H1 (cell line): ENCODE data around the gene PLEKHO1. TPM values are rescaled to one million over a fixed set of nuclear protein-coding genes. Genes with fewer than 3 reads are reported as not detected.

ENCODE experiments used
- FOSL1 ChIP-seq: IDR thresholded peaks from 2 replicates; pipeline ENCODE4 v1.6.1; 2011; ENCODE audit warnings: mild to moderate bottlenecking, low read depth, low read length, moderate library complexity; ENCODE audit not compliant: insufficient read depth
- GABPA ChIP-seq: IDR thresholded peaks from 2 replicates; pipeline ENCODE4 v1.6.1; 2011; ENCODE audit warnings: mild to moderate bottlenecking, low read length, moderate library complexity, borderline replicate concordance; ENCODE audit not compliant: insufficient read depth
- GTF2F1 ChIP-seq: IDR thresholded peaks from 2 replicates; pipeline ENCODE4 v1.6.1; 2012; ENCODE audit warnings: low read depth, low read length, improper control_type of control experiment, borderline replicate concordance
- SIN3A ChIP-seq, 2 experiments: IDR thresholded peaks in 1 of 2; conservative IDR thresholded peaks in 1 of 2; 2 replicates each; pipeline ENCODE4 v1.6.1; 2011 to 2012; ENCODE audit warnings: low read length in 2 of 2, improper control_type of control experiment in 1 of 2, low read depth in 1 of 2, mild to moderate bottlenecking in 1 of 2
- SP4 ChIP-seq: IDR thresholded peaks from 2 replicates; pipeline ENCODE4 v1.6.1; 2012; ENCODE audit warnings: low read length, inconsistent platforms
- SUZ12 ChIP-seq: fragments of 200-600 bp; sonication (generic); IDR thresholded peaks from 2 replicates; pipeline ENCODE4 v1.6.1; 2012; ENCODE audit warnings: mild to moderate bottlenecking, inconsistent platforms, low read length, moderate library complexity, mixed read lengths
- USF2 ChIP-seq: IDR thresholded peaks from 2 replicates; pipeline ENCODE4 v1.6.1; 2011; ENCODE audit warnings: low read length, improper control_type of control experiment
- polyA plus RNA-seq, 7 experiments: library from polyadenylated mRNA; depleted of rRNA in 3 of 7; stranded (reverse) in 5 of 7; unstranded in 2 of 7; fragments of >200 nt in 5 of 7; fragments of 200-250 nt in 2 of 7; gene quantifications; 1 replicate in 5 of 7; 2 replicates in 1 of 7; 4 replicates in 1 of 7; pipeline versions ENCODE4 v1.2.1 to v1.2.3, GENCODE V29; 2011 to 2013; ENCODE audit warnings: missing spikeins in 2 of 7, mixed read lengths in 2 of 7
- total RNA-seq: library from RNA; stranded (reverse); fragmentation: NEBNext Ultra II Directional; extraction: Animal tissue kit (Norgen Biotek cat#: 25700); gene quantifications from 2 replicates; pipeline ENCODE4 v1.2.1, GENCODE V29; 2021

The PLEKHO1 gene
- total and polyA plus RNA-seq, 2 of the 8 experiments (the other 6 are each of a cell fraction or from before 2014, with no cell fraction given): 23.2 to 37.0 TPM

GRCh38 chr1:150154143-150154542 lies 4.4 kb downstream of the PLEKHO1 start (continued):
- TF ChIP-seq SIN3A (conservative IDR thresholded peaks at IDR 0.05 in 1 of 2, IDR thresholded peaks at IDR 0.05 in 1 of 2; ENCODE audit: low read depth in 1 of 2, low read length in 2 of 2) (no peak), SUZ12 (no peak), GABPA (no peak), GTF2F1 (no peak), SP4 (no peak), USF2 (no peak), FOSL1 (no peak)
